Mesenchymal stem cell (in vitro differentiated cells and primary cell): Measurements from ENCODE around the gene PLTP.

Experiments used
- DNase-seq: peaks from one replicate; pipeline ENCODE4 v3.0.0-alpha.2; 2013
- H2AFZ ChIP-seq: one replicate; pipeline ENCODE4 v1.6.1; 2013; ENCODE audit warnings: low read depth, mild to moderate bottlenecking, control low read depth, inconsistent platforms, low read length, moderate library complexity
- H2AK5ac ChIP-seq: 2 replicates; pipeline ENCODE4 v1.6.1; 2013; ENCODE audit warnings: low read length, moderate library complexity, mild to moderate bottlenecking, inconsistent platforms; ENCODE audit not compliant: severe bottlenecking
- H2BK120ac ChIP-seq: one replicate; pipeline ENCODE4 v1.6.1; 2013; ENCODE audit warnings: low read depth, mild to moderate bottlenecking, inconsistent platforms, low read length, moderate library complexity
- H2BK12ac ChIP-seq, 2 experiments: one replicate each; pipeline ENCODE4 v1.6.1; 2013; ENCODE audit warnings: inconsistent platforms in 2 of 2, low read length in 2 of 2, mild to moderate bottlenecking in 2 of 2, moderate library complexity in 2 of 2, control low read depth in 1 of 2
- H2BK15ac ChIP-seq: one replicate; pipeline ENCODE4 v1.6.1; 2013; ENCODE audit warnings: mild to moderate bottlenecking, low read depth, inconsistent platforms; ENCODE audit not compliant: poor library complexity, severe bottlenecking
- H2BK5ac ChIP-seq: 2 replicates; pipeline ENCODE4 v1.6.1; 2013; ENCODE audit warnings: low read depth, mild to moderate bottlenecking, low read length, control low read depth, inconsistent platforms; ENCODE audit not compliant: poor library complexity, severe bottlenecking
- H3K14ac ChIP-seq, 2 experiments: one replicate each; pipeline ENCODE4 v1.6.1; 2013; ENCODE audit warnings: inconsistent platforms in 2 of 2, low read length in 2 of 2, control low read depth in 1 of 2, mild to moderate bottlenecking in 1 of 2, moderate library complexity in 1 of 2
- H3K18ac ChIP-seq, 2 experiments: one replicate each; pipeline ENCODE4 v1.6.1; 2013; ENCODE audit warnings: inconsistent platforms in 2 of 2, low read length in 2 of 2, control low read depth in 1 of 2, low read depth in 1 of 2, mild to moderate bottlenecking in 1 of 2
- H3K23ac ChIP-seq, 2 experiments: one replicate each; pipeline ENCODE4 v1.6.1; 2013; ENCODE audit warnings: inconsistent platforms in 2 of 2, low read length in 2 of 2, mild to moderate bottlenecking in 2 of 2, moderate library complexity in 2 of 2, control low read depth in 1 of 2
- H3K27ac ChIP-seq: 2 replicates; pipeline ENCODE4 v1.5.1; 2013; ENCODE audit warnings: mild to moderate bottlenecking, moderate library complexity, low read length, control low read depth, inconsistent platforms; ENCODE audit not compliant: poor library complexity, severe bottlenecking
- H3K27me3 ChIP-seq, 2 experiments: 2 replicates each; pipeline versions ENCODE4 v1.6.1 to v1.7.0; 2013; ENCODE audit warnings: low read length in 2 of 2, mild to moderate bottlenecking in 2 of 2, moderate library complexity in 2 of 2, control low read depth in 1 of 2, inconsistent platforms in 1 of 2; ENCODE audit not compliant: control insufficient read depth in 1 of 2, insufficient read depth in 1 of 2
- H3K36me3 ChIP-seq, 2 experiments: 2 replicates each; pipeline versions ENCODE4 v1.6.1 to v1.7.0; 2013; ENCODE audit warnings: low read length in 2 of 2, control low read depth in 1 of 2, inconsistent platforms in 1 of 2, low read depth in 1 of 2, mild to moderate bottlenecking in 1 of 2; ENCODE audit not compliant: insufficient read depth in 2 of 2, control insufficient read depth in 1 of 2
- H3K4ac ChIP-seq, 2 experiments: one replicate each; pipeline ENCODE4 v1.6.1; 2013; ENCODE audit warnings: inconsistent platforms in 2 of 2, low read length in 2 of 2, mild to moderate bottlenecking in 2 of 2, moderate library complexity in 2 of 2, control low read depth in 1 of 2, low read depth in 1 of 2
- H3K4me1 ChIP-seq: 2 replicates; pipeline ENCODE4 v1.6.1; 2013; ENCODE audit warnings: low read depth, low read length, control low read depth; ENCODE audit not compliant: control insufficient read depth, insufficient read depth
- H3K4me2 ChIP-seq: 2 replicates; pipeline ENCODE4 v1.6.1; 2013; ENCODE audit warnings: low read length, mild to moderate bottlenecking, inconsistent platforms; ENCODE audit not compliant: poor library complexity, severe bottlenecking
- H3K4me3 ChIP-seq, 2 experiments: 2 replicates each; pipeline versions ENCODE4 v1.5.1 to v1.7.0; 2013; ENCODE audit warnings: low read length in 2 of 2, mild to moderate bottlenecking in 2 of 2, control low read depth in 1 of 2, low read depth in 1 of 2; ENCODE audit not compliant: insufficient read depth in 1 of 2
- H3K79me1 ChIP-seq: replicated peaks from 2 replicates; pipeline ENCODE4 v1.6.1; 2013; ENCODE audit warnings: mild to moderate bottlenecking, control low read depth, low read length, inconsistent platforms; ENCODE audit not compliant: poor library complexity, severe bottlenecking
- H3K9ac ChIP-seq: 2 replicates; pipeline ENCODE4 v1.7.0; 2013; ENCODE audit warnings: mild to moderate bottlenecking, low read length, moderate library complexity
- H3K9me3 ChIP-seq: 2 replicates; pipeline ENCODE4 v1.7.0; 2013; ENCODE audit warnings: mild to moderate bottlenecking, low read length; ENCODE audit not compliant: control insufficient read depth
- H4K8ac ChIP-seq: one replicate; pipeline ENCODE4 v1.6.1; 2013; ENCODE audit warnings: inconsistent platforms, mild to moderate bottlenecking, low read length, moderate library complexity
- H4K91ac ChIP-seq: one replicate; pipeline ENCODE4 v1.6.1; 2013; ENCODE audit warnings: mild to moderate bottlenecking, low read length, inconsistent platforms
- WGBS: methylation state at CpG from one replicate; pipeline ENCODE4 v1.1.7; 2013; ENCODE audit warnings: mixed read lengths; 5-methylcytosine and 5-hydroxymethylcytosine counted together

PLTP gene

GRCh38 chr20:45850238-45850637 lies 61.7 kb downstream of the PLTP start:
- Histone ChIP-seq H2BK5ac (no peak overlapping the region), H4K8ac (no peak overlapping the region), H3K27me3 (no peaks in the 10 kb centered on the region), H2AFZ (no peak overlapping the region), H3K4me3 (no peak overlapping the region), H3K79me1 (peaks cover 35% of the 10 kb centered on the region), H3K4ac (no peak overlapping the region), H3K9ac (no peak overlapping the region), H3K4me1 (peaks cover 6% of the 10 kb centered on the region), H2BK12ac (no peak overlapping the region), H4K91ac (no peak overlapping the region), H3K9me3 (no peaks in the 10 kb centered on the region), H2AK5ac (no peak overlapping the region), H3K23ac (no peak overlapping the region), H3K18ac (no peak overlapping the region), H3K14ac (no peak overlapping the region), H3K4me2 (no peak overlapping the region), H3K27ac (no peak overlapping the region), H2BK15ac (no peak overlapping the region), H2BK120ac (no peak overlapping the region), H3K36me3 (peaks cover 28 to 69% of the 10 kb centered on the region in 2 experiments)
- no peak for DNase-seq
- 97% methylated on average over 2 of the region's 2 CpGs for WGBS

DNA sequence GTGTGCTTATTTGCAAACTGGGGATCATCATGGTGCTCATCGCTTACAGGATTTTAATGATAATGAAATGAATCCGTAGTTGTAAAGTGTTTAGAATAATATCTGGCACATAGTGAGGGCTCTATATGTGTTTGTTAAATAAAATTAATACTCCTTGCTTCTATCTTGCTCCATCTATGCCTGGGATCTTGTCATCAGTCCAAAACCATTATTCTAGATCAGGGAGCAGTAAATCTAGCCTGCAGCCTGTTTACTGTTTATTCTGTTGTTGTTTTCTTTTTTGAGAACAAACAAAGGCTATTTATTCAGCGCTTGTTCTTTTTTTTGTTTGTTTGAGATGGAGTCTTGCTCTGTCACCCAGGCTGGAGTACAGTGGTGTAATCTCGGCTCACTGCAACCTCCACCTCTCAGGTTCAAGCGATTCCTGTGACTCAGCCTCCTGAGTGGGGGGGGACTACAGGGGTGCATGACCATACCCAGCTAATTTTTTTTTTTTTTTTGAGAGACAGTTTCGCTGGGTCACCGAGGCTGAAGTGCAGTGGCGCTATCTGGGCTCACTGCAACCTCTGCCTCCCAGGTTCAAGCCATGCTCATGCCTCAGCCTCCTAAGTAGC lies 62.9 kb downstream of the PLTP start:
- no peak for DNase-seq
- H4K8ac ChIP-seq = no peak overlapping the region
- no peak overlapping the region for H3K18ac ChIP-seq
- no peaks in the 10 kb centered on the region for H3K9me3 ChIP-seq
- no peak overlapping the region for H3K23ac ChIP-seq
- no peak overlapping the region for H3K9ac ChIP-seq
- no peak overlapping the region for H2BK5ac ChIP-seq
- H2BK15ac ChIP-seq = no peak overlapping the region
- peaks cover 32 to 72% of the 10 kb centered on the region in 2 experiments for H3K36me3 ChIP-seq
- no peak overlapping the region for H2BK120ac ChIP-seq
- no peak overlapping the region for H4K91ac ChIP-seq
- no peak overlapping the region for H2AFZ ChIP-seq
- no peak overlapping the region for H3K4me3 ChIP-seq
- no peak overlapping the region for H2BK12ac ChIP-seq
- WGBS = 98% methylated on average over 7 of the region's 8 CpGs
- no peak overlapping the region for H3K14ac ChIP-seq
- peaks cover 2% of the 10 kb centered on the region for H3K4me1 ChIP-seq
- H2AK5ac ChIP-seq = no peak overlapping the region
- H3K27ac ChIP-seq = no peak overlapping the region
- H3K79me1 ChIP-seq = peaks cover 27% of the 10 kb centered on the region
- no peaks in the 10 kb centered on the region for H3K27me3 ChIP-seq
- no peak overlapping the region for H3K4me2 ChIP-seq
- H3K4ac ChIP-seq = no peak overlapping the region
